Measurements from ENCODE around the gene TAF13.

DNA sequence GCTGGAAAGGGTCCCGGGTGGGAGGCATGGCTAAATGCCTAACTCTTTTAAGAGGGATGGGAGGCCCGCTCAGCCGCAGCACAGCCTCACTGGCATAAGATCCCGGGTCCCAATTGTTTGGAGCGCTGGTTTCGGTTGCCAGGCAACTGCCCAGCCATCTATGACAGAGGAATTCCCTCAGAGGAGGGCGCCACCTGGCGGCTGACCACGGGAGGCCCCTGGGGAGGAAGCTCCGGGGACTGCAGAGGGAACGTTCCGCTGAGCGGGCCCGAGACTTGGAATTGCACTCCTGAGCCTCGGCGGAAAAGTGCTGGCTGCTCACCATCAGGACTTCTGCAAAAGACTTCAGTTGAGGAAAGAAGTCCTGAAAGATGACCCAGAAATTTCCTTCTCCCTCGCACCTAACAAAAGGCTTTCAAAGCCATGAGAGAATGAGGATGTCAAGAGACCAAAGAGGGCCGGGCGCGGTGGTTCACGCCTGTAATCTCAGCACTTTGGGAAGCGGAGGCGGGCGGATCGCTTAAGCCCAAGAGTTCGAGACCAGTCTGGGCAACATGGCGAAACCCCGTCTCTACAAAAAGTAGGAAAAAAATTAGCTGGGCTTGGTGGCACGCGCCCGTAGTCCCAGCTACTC is 37.0 kb upstream of the TAF13 start:
- TF ChIP-seq, protein P1, sequence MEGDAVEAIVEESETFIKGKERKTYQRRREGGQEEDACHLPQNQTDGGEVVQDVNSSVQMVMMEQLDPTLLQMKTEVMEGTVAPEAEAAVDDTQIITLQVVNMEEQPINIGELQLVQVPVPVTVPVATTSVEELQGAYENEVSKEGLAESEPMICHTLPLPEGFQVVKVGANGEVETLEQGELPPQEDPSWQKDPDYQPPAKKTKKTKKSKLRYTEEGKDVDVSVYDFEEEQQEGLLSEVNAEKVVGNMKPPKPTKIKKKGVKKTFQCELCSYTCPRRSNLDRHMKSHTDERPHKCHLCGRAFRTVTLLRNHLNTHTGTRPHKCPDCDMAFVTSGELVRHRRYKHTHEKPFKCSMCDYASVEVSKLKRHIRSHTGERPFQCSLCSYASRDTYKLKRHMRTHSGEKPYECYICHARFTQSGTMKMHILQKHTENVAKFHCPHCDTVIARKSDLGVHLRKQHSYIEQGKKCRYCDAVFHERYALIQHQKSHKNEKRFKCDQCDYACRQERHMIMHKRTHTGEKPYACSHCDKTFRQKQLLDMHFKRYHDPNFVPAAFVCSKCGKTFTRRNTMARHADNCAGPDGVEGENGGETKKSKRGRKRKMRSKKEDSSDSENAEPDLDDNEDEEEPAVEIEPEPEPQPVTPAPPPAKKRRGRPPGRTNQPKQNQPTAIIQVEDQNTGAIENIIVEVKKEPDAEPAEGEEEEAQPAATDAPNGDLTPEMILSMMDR (IDR thresholded peaks at IDR 0.05): peak; percentile 80 to 93 (median 92)
- TF ChIP-seq POLR2AphosphoS5 (IDR thresholded peaks at IDR 0.05; ENCODE audit: insufficient read depth in 1 of 2, low read depth in 1 of 2): peak; percentile 31 to 63

Measured in vagina (tissue), 2 donors.